Stomach smooth muscle (tissue), 2 donors: ENCODE results near the gene TMEM63C.

Experiments
- H3K27ac ChIP-seq: one replicate; pipeline ENCODE4 v1.7.0; 2013; ENCODE audit warnings: mild to moderate bottlenecking, low read length, inconsistent platforms
- H3K27me3 ChIP-seq, 2 donors: one replicate each; pipeline ENCODE4 v1.7.0; 2013; ENCODE audit warnings: low read length in 2 of 2; ENCODE audit not compliant: insufficient read depth in 2 of 2, control insufficient read depth in 1 of 2
- H3K36me3 ChIP-seq, 2 donors: one replicate each; pipeline ENCODE4 v1.7.0; 2013; ENCODE audit warnings: low read length in 2 of 2; ENCODE audit not compliant: control insufficient read depth in 2 of 2, insufficient read depth in 2 of 2
- H3K4me1 ChIP-seq: one replicate; pipeline ENCODE4 v1.7.0; 2013; ENCODE audit warnings: low read length; ENCODE audit not compliant: control insufficient read depth, insufficient read depth
- H3K4me3 ChIP-seq, 2 donors: one replicate each; pipeline ENCODE4 v1.7.0; 2013; ENCODE audit warnings: low read length in 2 of 2
- H3K9ac ChIP-seq, 2 donors: one replicate each; pipeline ENCODE4 v1.7.0; 2013; ENCODE audit warnings: low read length in 2 of 2, mild to moderate bottlenecking in 1 of 2
- H3K9me3 ChIP-seq, 2 donors: one replicate each; pipeline ENCODE4 v1.7.0; 2013; ENCODE audit warnings: low read length in 2 of 2; ENCODE audit not compliant: control insufficient read depth in 2 of 2
- donor health status: healthy.
- donor health status: Pancreatic carcinoma.

The TMEM63C gene, protein sequence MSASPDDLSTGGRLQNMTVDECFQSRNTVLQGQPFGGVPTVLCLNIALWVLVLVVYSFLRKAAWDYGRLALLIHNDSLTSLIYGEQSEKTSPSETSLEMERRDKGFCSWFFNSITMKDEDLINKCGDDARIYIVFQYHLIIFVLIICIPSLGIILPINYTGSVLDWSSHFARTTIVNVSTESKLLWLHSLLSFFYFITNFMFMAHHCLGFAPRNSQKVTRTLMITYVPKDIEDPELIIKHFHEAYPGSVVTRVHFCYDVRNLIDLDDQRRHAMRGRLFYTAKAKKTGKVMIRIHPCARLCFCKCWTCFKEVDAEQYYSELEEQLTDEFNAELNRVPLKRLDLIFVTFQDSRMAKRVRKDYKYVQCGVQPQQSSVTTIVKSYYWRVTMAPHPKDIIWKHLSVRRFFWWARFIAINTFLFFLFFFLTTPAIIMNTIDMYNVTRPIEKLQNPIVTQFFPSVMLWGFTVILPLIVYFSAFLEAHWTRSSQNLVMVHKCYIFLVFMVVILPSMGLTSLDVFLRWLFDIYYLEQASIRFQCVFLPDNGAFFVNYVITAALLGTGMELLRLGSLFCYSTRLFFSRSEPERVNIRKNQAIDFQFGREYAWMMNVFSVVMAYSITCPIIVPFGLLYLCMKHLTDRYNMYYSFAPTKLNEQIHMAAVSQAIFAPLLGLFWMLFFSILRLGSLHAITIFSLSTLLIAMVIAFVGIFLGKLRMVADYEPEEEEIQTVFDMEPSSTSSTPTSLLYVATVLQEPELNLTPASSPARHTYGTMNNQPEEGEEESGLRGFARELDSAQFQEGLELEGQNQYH

DNA sequence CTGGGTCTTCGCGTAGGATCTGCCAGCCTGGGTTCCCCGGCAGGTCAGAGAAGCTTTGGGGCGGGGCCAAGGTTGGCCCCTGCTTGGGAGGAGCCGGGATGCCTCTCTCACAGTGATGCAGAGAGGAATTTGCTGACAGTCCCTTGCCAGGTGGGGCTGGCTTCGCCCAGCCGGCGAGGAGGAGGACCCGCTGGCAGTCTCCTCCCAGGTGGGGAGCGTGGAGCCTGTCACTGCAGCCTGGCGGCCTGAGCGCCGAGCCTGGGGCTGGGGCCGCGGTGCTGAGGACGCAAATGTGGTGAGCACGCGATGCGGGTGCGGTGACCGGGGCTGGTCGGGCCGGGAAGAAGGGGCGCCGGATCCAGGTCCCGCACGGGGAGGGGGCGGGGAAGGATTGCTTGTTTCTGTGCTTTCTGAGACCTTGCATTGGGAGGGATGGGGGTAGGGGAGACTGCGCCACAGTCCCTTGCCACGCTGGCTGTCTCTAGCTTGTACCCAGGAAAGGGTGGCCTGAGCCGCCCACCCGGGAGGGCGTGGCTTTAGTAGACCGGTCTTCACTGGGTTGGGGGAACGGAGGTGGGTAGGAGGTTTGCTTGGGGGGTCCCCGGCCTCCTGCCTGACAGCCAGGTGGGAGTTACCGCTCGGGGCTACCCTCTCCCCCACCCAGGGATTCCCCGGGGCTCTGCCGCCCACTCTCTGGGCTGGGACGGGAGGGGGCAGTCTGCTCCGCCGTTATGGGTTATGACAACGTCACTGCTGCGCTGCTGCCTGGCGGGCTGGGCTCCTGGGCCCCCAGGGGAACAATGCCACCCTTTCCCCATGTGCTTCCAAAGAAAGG is at the start of gene TMEM63C:
TMEM63C (plus strand) TSS at position 196 of the 835 bp plus-strand sequence. CDS start 37,016 bp downstream, outside the sequence.
- peaks cover 43 to 48% of the 10 kb centered on the region in 2 donors for H3K27me3 ChIP-seq
- no peak within 1 kb of the TSS for H3K9ac ChIP-seq
- no peaks in the 10 kb centered on the region for H3K36me3 ChIP-seq
- peak within 1 kb of the TSS; percentile 31 to 62 for H3K4me3 ChIP-seq
- H3K9me3 ChIP-seq = no peaks in the 10 kb centered on the region
- no peak within 1 kb of the TSS for H3K27ac ChIP-seq
- peaks cover 8% of the 10 kb centered on the region for H3K4me1 ChIP-seq

DNA sequence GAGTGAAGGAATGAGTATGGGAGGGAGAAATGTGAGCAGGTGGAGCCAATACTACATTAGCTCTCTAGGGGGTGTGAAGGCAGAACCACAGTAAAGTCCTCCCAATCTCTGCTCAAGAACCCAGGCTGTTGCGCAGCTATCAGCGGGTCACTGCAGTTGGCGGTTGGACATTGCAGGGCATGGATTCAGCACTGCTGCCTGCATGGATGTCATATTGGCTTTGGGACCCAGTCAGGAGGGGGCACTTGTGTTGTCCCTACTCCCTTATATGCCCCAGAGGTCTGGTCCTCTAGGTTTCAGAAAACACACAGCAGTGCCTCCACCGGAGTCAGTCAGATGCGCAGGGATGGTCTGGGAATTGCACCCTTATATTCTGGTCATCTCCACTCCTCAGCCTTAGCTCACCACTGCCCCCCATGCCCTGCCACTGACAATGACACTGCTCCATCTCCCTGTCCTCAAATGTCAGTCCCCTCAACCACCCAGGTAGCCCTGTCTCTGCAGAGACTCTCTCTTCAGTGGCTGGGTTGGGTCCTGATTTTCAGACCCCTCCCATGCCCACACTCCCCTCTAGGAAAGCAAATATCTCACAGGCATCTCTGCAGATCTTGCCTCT is 49.6 kb upstream of the TMEM63C start:
- no peaks in the 10 kb centered on the region for H3K4me1 ChIP-seq
- H3K27ac ChIP-seq = no peak overlapping the region
- H3K36me3 ChIP-seq = no peaks in the 10 kb centered on the region
- no peak overlapping the region for H3K9ac ChIP-seq
- peaks cover 21 to 49% of the 10 kb centered on the region in 2 donors for H3K27me3 ChIP-seq
- no peaks in the 10 kb centered on the region for H3K9me3 ChIP-seq
- H3K4me3 ChIP-seq = no peak overlapping the region

DNA sequence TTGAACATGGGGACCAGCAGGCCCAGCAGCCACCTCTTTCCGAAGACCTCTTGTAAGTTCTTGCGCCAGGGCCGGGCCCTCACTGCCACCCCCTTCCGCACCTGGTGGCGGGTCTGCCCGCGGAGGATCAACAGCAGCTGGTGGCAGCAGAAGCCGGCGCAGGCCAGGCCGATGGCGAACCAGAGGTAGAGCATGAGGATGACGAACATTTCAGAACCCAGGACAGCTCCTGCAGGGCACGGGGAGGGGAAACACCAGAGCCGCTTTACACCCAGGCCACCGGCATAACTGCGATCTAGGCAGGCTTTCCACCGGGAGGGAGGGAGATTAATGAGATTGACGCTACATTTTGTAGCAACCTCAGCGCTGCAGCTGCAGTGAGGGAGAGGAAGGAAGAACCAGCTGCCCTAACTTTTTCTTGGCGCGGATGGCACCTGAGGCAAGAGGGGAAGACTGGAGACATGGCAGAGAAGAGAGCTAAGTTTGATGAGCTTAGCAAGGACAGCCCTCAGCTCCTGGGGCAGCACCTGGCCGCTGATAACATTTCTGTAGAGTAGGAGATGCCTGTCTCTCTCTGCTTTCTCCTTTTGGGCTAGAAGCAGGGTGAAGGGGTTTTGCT is 47.8 kb upstream of the TMEM63C start:
- Histone ChIP-seq H3K9ac (no peak overlapping the region), H3K4me1 (no peaks in the 10 kb centered on the region), H3K9me3 (no peaks in the 10 kb centered on the region), H3K36me3 (no peaks in the 10 kb centered on the region), H3K4me3 (no peak overlapping the region), H3K27me3 (peaks cover 37 to 55% of the 10 kb centered on the region in 2 donors), H3K27ac (no peak overlapping the region)

DNA sequence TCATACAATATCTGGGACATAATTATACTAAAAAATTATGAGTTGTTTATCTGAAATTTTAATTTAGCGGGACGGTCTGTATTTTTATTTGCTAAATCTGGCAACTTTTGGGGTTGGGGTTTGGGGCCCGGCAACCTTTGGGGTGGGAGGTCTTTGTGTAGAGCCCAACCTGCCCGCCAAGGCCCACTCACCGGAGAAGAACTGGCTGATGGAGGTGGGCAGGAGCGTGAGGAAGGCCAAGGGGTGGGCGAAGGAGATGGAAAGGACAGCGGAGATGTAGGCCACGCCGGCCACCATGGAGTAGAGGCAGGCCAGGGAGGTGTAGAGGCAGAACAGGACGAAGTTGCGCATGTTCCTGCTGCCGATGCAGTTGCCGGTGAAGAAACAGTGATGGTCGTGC is 42.6 kb upstream of the TMEM63C start:
- Histone ChIP-seq H3K9ac (no peak overlapping the region), H3K27ac (no peak overlapping the region), H3K4me3 (no peak overlapping the region), H3K27me3 (peaks cover 68 to 69% of the 10 kb centered on the region in 2 donors), H3K4me1 (peaks cover 23% of the 10 kb centered on the region), H3K9me3 (no peaks in the 10 kb centered on the region), H3K36me3 (no peaks in the 10 kb centered on the region)

DNA sequence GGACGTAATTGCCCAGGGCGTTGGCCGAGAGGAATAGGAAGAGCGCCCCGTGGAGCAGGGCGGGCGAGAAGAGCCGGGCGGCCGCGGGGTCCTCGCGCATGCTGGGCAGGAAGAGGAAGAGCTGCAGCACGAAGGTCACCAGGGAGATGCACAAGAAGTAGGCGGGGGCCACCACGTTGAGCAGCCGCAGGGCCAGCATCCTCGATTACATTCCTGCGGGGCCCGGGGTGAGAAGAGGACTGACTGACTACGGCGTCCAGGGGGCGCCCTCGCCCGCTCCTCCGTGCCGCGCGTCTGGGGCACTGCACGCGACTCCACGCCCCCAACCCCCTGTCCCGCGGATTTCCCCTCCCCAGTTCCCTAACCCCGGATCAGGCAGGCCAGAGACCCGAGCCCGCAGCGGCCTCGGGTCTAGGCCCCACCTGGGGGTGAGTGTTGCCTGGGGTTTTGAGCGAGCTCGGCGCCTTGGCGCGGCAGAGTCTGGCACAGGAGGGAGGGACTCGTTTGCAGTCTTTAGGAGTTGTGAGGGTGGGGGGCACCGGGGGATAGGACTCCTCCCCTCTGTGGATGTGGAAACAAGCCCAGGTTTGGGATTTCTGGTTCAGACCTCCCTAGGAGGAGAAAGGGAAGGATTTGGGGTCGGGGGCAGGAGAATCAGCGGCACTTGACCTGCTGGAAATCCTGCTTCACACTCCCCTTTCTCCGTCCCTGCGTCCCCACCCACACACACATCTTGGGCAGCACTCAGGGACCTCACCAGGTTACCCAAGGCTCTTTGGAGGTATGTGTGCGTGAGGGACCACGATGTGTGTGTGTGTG is 41.8 kb upstream of the TMEM63C start:
- no peak overlapping the region for H3K4me3 ChIP-seq
- H3K27ac ChIP-seq = no peak overlapping the region
- H3K36me3 ChIP-seq = no peaks in the 10 kb centered on the region
- H3K9me3 ChIP-seq = no peaks in the 10 kb centered on the region
- H3K27me3 ChIP-seq = peaks cover 64 to 67% of the 10 kb centered on the region in 2 donors
- H3K4me1 ChIP-seq = peaks cover 23% of the 10 kb centered on the region
- H3K9ac ChIP-seq = no peak overlapping the region

DNA sequence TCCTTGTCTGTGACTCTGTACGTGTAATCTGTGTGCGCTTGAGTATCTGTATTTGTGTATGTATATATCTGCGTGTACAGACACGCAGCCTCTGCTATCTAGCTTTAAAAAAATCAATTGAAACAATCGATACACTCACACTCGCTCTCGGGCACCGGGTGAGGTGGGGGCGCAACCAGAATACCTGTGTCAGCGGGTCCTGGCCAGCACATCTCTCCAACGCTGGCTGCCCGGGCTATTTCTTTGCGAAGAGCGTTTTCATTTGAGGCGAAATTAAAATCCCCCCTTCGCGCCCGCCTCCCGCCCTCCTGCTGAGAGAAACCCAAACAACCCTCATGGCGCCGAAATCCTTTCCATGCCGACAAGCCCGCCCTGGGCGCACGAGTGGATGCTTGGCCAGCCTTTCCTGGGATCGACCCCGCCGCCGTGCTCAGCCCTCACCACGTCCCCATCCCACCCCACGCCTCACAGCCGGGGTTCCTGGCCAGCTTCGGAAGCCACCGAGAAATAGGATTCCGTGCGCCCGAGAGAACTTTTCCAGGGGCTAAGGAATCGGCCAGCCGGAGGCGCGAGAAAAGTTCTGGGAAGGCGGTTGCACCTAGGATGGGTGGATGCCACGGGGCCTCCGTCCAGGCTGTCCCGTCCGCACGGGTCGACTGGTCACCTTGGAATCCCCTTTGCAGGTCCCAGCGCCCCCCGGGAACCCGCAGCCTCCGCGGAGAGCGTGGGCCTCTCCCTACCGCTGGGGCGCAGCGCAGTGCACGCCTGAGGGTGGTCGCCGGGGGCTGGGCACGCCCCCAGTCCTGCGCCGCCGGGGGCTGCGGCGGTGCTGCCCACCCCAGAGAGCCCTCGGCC is 41.0 kb upstream of the TMEM63C start:
- H3K36me3 ChIP-seq = no peaks in the 10 kb centered on the region
- peaks cover 67 to 68% of the 10 kb centered on the region in 2 donors for H3K27me3 ChIP-seq
- no peak overlapping the region for H3K27ac ChIP-seq
- H3K4me3 ChIP-seq = peak overlapping the region in 1 of 2 donors; percentile 62
- H3K4me1 ChIP-seq = peaks cover 23% of the 10 kb centered on the region
- no peak overlapping the region for H3K9ac ChIP-seq
- H3K9me3 ChIP-seq = no peaks in the 10 kb centered on the region

DNA sequence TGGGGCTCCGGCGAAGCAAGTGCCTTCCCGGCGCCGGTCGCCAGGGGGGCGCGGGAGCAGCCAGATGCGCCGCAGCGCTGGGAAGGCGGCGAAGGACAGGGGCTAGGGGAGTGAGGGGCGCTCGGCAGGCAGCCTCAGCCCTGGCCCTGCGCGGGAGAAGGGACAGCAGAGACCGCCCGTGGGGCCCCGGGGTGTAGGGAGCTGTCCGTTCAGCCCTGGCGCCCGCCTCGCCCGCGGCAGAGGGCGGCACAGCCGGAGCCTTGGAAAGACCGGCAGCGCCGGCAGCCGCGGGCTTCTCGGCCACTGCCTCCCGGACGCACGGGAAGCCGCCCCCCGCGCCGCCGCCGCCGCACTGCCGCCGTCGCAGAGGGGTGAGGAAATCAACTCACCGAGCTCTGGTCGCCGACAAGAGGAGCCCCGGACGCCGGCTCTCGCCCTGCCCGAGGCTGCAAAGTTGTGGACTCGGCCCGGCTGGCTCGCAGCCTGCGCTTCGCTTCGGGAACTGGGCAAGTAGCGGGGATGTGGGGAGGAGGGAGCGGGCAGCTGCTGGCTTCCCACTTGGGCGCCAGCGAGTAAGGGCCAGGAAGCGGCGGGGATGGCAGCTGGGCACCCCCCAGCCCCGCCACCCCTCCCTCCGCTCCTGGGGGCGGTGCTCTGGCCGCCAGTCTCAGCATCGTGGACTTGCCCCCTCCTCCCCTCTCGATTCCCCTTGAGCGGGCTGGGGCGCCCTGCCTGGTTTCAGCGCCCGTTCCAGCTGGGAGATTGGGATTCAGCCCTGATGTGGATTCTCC is 40.2 kb upstream of the TMEM63C start, which contains the start of gene ZDHHC22:
ZDHHC22 (minus strand) TSS at position 578 of the 791 bp plus-strand sequence. CDS start 2,053 bp downstream, outside the sequence.
- peaks cover 23% of the 10 kb centered on the region for H3K4me1 ChIP-seq
- H3K27me3 ChIP-seq = peaks cover 72 to 76% of the 10 kb centered on the region in 2 donors
- peak within 1 kb of the TSS in 1 of 2 donors; percentile 62 for H3K4me3 ChIP-seq
- H3K36me3 ChIP-seq = no peaks in the 10 kb centered on the region
- H3K9ac ChIP-seq = no peak within 1 kb of the TSS
- no peaks in the 10 kb centered on the region for H3K9me3 ChIP-seq
- H3K27ac ChIP-seq = no peak within 1 kb of the TSS

DNA sequence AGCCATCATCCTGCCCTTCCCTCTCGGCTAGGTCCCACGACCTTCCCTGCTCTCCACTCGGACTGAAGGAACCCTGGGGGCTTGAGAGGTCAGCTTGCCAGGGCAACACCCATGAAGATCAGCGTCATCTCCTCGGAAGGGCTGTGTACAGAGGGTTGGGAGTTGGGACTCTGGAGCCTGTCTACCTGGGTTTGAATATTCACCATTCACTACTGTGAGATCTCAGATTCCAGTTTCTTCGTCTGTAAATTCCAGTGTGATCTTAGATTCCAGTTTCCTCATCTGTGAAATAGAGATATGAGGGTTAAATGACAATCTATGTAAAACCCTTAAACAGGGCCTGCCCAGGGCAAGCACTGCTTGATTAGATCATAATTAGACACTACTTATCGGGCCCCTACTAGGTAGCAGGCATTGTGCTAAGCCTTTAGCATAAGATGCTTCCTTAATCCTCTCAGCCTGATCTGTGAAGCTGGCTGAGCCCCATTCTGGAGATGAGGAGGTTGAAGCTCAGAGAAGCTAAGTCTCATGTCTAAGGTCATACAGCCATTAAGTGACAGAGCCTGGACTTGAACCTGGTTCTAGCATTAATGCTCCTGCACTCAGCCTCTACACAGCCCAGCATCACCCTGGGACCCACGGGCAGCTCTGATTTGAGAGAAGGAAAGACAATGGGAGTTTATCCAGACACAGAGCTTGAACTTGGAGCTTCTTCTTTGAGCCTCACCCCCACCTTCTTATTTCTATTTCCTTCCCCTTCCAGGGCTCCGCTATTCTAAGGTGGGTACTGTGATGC is 39.4 kb upstream of the TMEM63C start:
- no peaks in the 10 kb centered on the region for H3K9me3 ChIP-seq
- H3K27me3 ChIP-seq = peaks cover 74 to 79% of the 10 kb centered on the region in 2 donors
- H3K4me1 ChIP-seq = peaks cover 23% of the 10 kb centered on the region
- peak overlapping the region in 1 of 2 donors; percentile 62 for H3K4me3 ChIP-seq
- H3K36me3 ChIP-seq = no peaks in the 10 kb centered on the region
- no peak overlapping the region for H3K9ac ChIP-seq
- H3K27ac ChIP-seq = no peak overlapping the region
